ENCODE data around the gene WAC.
A peak's percentile ranks its signal among the peaks of the same experiment; 100 is the strongest.
"Not testable (repeated sequence)": the region's sequence is repeated elsewhere in the genome, so short reads cannot be mapped to it uniquely, and the experiment has no call there.

Gene WAC

DNA sequence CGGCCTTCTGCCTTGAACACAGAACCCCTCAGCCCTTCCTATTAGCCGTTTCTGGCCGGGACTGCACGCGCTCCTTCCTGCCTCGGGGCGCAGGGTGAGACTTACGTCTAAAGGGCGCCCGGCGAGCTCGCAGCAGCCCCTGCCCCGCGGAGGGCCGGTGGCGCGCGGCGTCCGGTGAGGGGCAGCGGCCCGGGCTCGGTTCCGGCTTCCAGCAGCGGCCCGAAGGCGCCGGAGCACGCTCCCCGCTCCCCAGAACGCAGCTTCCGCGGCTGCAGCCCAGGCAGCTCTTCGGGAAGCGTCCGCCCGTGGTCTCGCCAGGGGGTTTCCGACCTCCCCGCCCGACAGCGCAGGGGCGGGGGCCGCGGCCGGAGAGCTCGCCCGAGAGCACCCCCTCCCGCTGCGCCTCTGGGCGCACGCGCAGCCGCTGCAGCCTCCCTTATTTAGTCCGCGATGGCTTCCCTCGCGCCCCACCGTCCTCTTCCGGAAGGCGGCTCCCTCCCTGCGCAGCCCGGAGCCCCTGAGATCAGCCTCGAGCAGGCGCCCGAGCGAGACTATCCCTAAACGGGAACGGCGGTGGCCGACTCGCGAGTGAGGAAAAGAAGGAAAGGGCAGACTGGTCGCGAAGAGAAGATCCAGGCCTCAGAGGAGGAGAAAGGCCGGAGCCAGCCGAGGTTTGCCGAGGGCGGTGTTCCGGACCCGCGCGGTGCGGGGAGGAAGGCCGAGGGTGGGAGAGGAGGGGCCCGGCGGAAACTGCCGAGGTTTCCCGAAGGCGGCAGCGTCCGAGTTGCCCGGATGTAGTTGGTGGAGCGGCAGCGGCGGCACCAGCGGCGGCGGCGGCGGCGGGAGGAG is at the start of gene WAC:
Gene WAC, plus strand, starts transcription at position 782 of the 849 bp plus-strand sequence. CDS start 462 bp downstream, outside the sequence.
- peak; percentile 96 to 98 for DNase-seq (ENCODE audit: low read depth in 2 of 2)

- DNase-seq (ENCODE audit: low read depth in 2 of 2): no peak
These were observed 43.7 kb upstream of the WAC start for GRCh38 chr10:28489206-28489605.

DNA sequence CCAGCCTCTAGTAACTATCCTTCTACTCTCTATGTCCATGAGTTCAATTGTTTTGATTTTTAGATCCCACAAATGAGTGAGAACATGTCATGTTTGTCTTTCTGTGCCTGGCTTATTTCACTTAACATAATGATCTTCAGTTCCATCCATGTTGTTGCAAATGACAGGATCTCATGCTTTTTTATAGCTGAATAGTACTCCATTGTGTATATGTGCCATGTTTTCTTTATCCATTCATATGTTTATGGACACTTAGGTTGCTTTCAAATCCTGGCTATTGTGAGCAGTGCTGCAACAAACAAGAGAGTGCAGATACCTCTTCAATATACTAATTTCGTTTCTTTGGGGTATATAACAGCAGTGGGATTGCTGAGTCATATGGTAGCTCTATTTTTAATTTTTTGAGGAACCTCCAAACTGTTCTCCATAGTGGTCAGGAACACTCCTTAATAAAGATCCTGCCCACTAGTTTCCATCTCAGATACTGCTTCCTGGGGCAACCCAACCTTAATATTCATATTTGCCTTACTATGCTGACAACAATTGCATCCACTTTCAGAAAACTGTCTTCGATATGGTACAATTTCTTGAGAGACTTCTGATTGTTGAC is 42.6 kb upstream of the WAC start:
- not testable (repeated sequence) for DNase-seq (ENCODE audit: low read depth in 2 of 2)

GRCh38 chr10:28492116-28492920 is 40.6 kb upstream of the WAC start:
- DNase-seq (ENCODE audit: low read depth in 2 of 2): no peak

DNA sequence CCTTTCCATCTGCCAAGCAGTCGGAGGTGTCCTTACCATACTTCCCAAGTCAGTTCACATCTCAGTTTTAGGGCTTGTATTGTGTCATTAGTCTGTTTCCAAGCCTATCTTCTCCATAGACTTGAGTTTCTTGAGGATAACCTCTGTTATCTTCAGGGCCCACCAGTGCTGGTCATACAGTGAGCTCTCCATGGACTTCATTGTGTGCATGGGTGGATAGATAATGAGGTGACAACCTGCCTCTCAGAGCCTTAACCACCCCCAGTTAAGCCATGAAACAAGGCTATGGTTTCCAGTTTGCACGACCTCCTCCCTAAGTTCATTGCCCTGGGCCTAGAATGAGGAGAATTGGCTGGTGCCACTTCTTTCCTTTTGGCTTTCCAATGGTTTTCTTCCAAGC is 38.5 kb upstream of the WAC start:
- no peak for DNase-seq (ENCODE audit: low read depth in 2 of 2)

DNA sequence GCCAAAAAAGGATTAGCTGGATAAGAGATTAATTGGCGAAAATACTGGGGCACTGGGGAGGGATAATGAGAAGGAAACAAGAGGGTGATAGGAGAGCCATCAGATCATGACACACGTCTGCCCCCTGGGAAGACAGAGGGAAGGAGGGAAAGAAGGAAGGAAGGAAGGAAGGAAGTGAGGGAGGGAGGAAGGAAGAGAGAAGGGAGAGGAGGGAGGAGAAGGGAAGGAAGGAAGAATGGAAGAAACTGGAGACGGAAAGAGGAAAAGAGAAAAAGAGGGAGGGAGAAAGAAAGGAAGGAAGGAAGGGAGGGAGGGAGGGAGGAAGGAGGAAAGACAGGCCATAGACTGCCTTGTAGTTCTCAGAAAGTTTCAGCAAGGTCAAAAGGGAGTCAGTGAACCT is 37.8 kb upstream of the WAC start:
- DNase-seq (ENCODE audit: low read depth in 2 of 2): no peak

DNA sequence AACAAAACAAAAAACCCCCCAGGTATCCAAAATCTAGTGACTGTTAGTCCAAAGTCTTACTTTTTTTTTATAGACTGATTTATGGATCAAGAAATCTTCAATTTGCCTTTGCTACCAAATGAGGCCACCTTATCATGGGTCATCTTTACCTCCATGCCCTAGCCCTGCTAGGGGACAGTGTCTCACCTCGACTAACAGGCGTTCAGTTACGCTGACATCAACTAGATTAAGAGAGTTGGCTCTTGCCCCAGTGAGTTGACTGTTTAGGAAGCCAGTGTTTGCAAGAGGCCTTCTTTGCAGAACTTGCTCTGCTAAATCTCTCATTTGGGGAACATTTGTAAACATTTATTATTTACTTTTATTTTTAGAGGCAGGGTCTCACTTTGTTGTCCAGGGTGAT is 36.9 kb upstream of the WAC start:
- DNase-seq (ENCODE audit: low read depth in 2 of 2): no peak

GRCh38 chr10:28496481-28496961 is 36.4 kb upstream of the WAC start:
- no peak for DNase-seq (ENCODE audit: low read depth in 2 of 2)

DNA sequence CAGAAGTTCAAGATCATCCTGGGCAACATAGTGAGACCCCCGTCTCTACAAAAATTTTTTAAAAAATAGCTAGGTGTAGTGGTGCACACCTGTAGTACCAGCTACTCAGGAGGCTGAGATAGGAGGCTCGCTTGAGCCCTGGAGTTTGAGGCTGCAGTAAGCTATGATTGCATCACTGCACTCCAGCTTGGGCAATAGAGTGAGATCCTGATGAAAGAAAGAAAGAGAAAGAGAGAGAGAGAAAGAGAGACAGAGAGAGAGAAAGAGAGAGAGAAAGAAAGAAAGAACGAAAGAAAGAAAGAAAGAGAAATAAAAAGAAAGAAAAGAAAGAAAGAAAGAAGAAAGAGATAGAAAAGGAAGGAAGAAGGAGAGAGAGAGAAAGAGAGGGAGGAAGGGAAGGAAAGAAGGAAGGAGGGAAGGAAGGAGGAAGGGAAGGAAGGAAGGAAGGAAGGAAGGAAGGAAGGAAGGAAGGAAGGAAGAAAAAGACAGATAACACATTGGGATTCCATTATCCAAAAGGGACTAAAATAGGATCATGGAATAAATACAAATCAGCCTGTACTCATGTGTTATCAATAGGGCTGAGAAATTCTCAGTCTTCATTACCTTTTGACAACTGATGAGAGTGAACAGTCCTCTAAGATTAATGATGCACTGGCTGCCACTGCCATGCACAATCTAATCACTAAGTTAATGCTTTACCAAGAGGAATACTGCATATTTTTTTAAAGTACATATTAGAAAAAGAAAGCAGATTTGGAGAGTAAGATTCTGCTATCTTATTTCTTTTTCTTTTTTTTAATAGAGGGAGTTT is 35.4 kb upstream of the WAC start:
- no peak for DNase-seq (ENCODE audit: low read depth in 2 of 2)

DNA sequence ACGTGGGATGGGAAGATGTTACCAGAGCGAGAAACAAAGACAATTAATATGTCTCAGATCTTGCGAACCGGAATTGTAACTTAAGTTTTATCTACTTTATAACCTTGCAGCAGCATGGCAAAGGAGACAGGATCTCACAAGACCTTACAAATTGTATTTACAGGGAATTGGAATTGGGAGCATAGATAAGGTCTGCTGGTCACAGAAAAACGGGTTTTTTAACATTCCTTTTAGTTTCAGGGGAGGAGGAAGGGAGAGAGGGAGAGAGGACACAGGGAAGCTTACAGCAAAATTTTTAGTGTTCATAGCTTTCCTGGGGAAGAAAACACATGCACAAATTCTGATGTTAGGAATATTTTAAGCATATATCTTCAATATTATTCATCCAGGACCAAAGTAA is 32.7 kb upstream of the WAC start:
- not testable (repeated sequence) for DNase-seq (ENCODE audit: low read depth in 2 of 2)

- no peak for DNase-seq (ENCODE audit: low read depth in 2 of 2)
These were observed 29.8 kb upstream of the WAC start for GRCh38 chr10:28503114-28503513.

- no peak for DNase-seq (ENCODE audit: low read depth in 2 of 2)
These were observed 27.5 kb upstream of the WAC start for GRCh38 chr10:28505359-28505959.

DNA sequence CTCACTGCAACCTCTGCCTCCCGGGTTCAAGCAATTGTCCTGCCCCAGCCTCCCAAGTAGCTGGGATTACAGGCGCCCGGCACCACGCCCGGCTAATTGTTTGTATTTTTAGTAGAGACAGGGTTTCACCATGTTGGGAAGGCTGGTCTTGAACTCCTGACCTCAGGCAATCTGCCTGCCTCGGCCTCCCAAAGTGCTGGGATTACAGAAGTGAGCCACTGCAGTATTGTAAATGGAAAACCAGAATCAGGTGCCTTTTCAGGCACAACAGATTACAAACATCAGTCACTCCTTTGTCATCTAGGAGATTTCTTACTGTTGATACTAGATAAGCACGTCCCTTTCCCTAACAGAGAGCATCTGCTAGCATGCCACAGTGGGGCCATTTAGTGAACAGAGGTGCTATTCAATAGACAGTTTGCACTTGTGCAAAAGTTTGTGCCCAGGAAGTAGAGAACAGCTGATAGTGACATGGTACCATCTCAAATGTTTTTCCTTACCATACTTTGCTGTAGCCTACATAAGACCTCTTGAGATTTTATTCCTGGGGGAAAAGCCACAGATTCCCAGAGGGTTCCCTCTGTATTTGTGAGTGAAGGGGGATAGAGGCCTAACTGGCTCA is 24.5 kb upstream of the WAC start:
- no peak for DNase-seq (ENCODE audit: low read depth in 2 of 2)

GRCh38 chr10:28509286-28509685 is 23.6 kb upstream of the WAC start:
- DNase-seq (ENCODE audit: low read depth in 2 of 2): no peak

DNA sequence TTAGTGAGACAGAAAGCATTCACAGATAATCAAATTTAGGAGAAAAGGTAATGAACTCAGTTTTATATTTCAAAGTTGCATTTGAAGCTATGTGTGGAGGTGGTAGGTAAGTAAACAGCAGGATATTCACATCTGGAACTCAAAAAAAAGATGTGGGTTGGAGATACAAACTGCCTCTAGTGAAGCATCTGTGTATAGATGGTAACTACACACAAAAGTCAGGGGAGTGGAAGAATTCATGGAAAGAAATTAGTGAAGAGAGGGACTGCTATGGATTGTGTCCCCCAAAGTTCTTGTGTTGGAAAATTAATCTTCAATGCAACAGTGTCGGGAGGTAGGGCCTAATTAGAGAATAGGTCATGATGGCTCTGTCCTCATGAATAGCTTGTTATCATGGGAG is 18.3 kb upstream of the WAC start:
- no peak for DNase-seq (ENCODE audit: low read depth in 2 of 2)

- no peak for DNase-seq (ENCODE audit: low read depth in 2 of 2)
These were observed 12.6 kb upstream of the WAC start for GRCh38 chr10:28520346-28520745.

DNA sequence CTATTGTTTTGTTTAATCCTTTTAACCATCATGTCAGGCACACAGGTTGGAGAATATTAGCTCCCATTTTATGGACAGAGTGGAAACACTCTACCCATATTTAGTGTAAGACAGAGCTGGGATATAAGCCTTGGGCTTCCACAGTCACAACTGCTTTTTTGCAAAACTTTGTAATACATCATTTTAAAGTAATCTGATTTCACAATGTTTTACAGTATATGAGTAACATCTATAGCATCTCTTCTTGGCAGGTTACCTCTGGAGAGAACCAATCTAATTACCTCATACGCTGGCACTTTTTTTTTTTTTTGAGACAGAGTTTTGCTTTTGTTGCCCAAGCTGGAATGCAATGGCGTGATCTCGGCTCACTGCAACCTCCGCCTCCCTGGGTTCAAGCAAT is 12.1 kb upstream of the WAC start:
- not testable (repeated sequence) for DNase-seq (ENCODE audit: low read depth in 2 of 2)

DNA sequence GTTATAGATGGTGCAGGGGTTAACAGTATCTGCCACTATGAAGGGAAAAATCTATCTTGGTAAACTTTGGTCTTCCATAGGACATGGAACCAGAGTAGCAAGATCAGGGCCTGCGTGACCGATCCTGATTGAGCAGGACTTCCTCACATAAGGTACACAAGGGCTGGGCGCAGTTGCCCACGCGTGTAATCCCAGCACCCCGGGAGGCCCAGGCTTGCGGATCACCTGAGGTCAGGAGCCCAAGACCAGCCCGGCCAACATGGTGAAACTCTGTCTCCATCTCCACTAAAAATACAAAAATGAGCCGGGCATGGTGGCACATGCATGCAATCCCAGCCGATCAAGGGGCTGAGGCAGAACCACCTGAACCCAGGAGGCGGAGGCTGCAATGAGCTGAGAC is 11.0 kb upstream of the WAC start:
- not testable (repeated sequence) for DNase-seq (ENCODE audit: low read depth in 2 of 2)

DNA sequence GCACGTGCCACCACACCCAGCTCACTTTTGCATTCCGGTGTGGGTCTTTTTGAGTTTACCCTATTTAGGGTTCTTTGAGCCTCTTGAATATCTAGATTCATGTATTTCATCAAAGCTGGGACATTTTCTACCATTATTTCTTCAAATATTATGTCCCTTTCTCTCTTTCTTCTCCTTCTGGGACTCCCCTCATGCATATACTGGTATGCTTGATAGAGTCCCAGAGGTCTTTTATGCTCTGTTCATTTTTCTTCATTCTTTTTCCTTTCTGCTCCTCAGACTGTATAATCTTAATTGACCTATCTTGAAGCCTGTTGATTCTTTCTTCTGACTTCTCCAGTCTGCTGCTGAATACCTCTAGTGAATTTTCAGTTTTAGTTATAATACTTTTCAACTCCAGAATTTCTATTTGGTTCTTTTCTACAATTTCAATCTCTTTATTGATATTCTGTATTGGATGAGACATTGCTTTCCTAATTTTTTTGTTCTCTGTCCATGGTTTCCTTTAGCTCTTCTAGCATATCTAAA is 9.1 kb upstream of the WAC start:
- DNase-seq (ENCODE audit: low read depth in 2 of 2): no peak

GRCh38 chr10:28530751-28531150 is 2.2 kb upstream of the WAC start:
- DNase-seq (ENCODE audit: low read depth in 2 of 2): no peak

Measured in activated CD4-positive, alpha-beta T cell treated with anti-CD3 and anti-CD28 coated beads for 24 hours (primary cell).